ENCODE data around the gene GATAD2B.

DNA sequence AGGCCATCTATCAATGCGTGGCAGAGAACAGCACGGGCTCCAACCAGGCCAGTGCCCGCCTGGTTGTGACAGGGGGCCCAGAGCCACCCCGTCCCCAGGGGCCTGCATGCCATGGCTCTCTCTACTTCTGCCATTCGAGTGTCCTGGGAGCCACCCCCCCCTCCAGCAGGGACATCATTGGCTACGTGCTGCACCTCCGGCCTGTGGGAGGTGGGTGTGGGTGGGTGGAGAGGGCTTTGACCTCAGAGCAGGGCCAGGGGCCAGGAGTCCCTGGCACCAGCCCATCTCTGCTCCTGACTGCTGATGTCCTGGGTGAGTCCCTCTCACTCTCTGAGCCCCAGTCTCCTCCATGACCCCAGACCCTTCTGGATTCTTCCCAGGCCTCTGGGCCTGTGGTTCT, 122.3 kb downstream of the GATAD2B start:
- no peak for TF ChIP-seq CTCF (IDR thresholded peaks at IDR 0.05 in 4 of 5, conservative IDR thresholded peaks at IDR 0.05 in 1 of 5)
- no peak for TF ChIP-seq POLR2A (IDR thresholded peaks at IDR 0.05)
